Measurements from ENCODE around the gene MKNK2.
A peak's percentile ranks its signal among the peaks of the same experiment; 100 is the strongest.

- no peak for TF ChIP-seq CTCF (IDR thresholded peaks at IDR 0.05)
- peak in 2 of 3 donors; percentile 41 to 70 for TF ChIP-seq POLR2AphosphoS5 (IDR thresholded peaks at IDR 0.05)
Measured at GRCh38 chr19:2084993-2085720, 34.1 kb upstream of the MKNK2 start.

All from transverse colon (tissue), 4 donors.